HepG2 (cell line): ENCODE measurements around the gene APBB1. TPM values are rescaled to one million over a fixed set of nuclear protein-coding genes. Genes with fewer than 3 reads are reported as not detected.
A peak's percentile ranks its signal among the peaks of the same experiment; 100 is the strongest.

ENCODE experiments used
- ATAC-seq: fragments of 200-7000 bp; cut with Tn5 transposase; 3 replicates; pipeline ENCODE4 v1.9.1; 2020; ENCODE audit warnings: mild to moderate bottlenecking, moderate library complexity
- BruUV-seq: library from RNA; stranded (reverse); fragments of 400-500 nt; replicated peaks from 2 replicates; lab custom pipeline; 2021; lab: Mats Ljungman, UMichigan
- CTCF ChIA-PET: fragments of 300-600 bp; formaldehyde crosslinking; extraction: SDS; loops from one replicate; lab custom pipeline; 2021; ENCODE audit warnings: low total read pairs, inconsistent platforms, low intra/inter-chr PET ratio; lab: Yijun Ruan, JAX
- POLR2A ChIA-PET: fragments of 350-600 bp; sonication (Branson Sonifier 250); formaldehyde crosslinking; loops from one replicate; lab custom pipeline; 2020; ENCODE audit warnings: antibody characterized with exemption, inconsistent platforms; lab: Yijun Ruan, JAX
- DNase-seq: peaks from one replicate; pipeline ENCODE4 v3.0.0-alpha.2; 2015; ENCODE audit warnings: low spot score
- FAIRE-seq: peaks from 3 replicates; lab custom pipeline; 2011; peaks lifted over from hg19 to GRCh38; lab: Jason Lieb, UNC
- H2AFZ ChIP-seq: one replicate; pipeline ENCODE4 v1.6.1; 2011; ENCODE audit warnings: low read length, inconsistent platforms
- H3K27ac ChIP-seq: fragments of 300-600 bp; 3 replicates; pipeline ENCODE4 v1.8.0; 2011; ENCODE audit warnings: mixed run types, mild to moderate bottlenecking, mixed read lengths, low read length, inconsistent platforms; ENCODE audit not compliant: insufficient read depth; ENCODE audit errors: extremely low read length
- H3K27me3 ChIP-seq, 2 experiments: fragments of 200-600 bp in 1 of 2; 2 replicates in 1 of 2; 3 replicates in 1 of 2; pipeline versions ENCODE4 v1.6.0 to v1.8.0; 2011; ENCODE audit warnings: low read length in 2 of 2, mild to moderate bottlenecking in 2 of 2, moderate library complexity in 2 of 2, inconsistent platforms in 1 of 2; ENCODE audit not compliant: insufficient read depth in 2 of 2, control insufficient read depth in 1 of 2
- H3K36me3 ChIP-seq, 2 experiments: fragments of 200-600 bp in 1 of 2; replicated peaks in 1 of 2; 2 replicates in 1 of 2; 3 replicates in 1 of 2; pipeline versions ENCODE4 v1.5.1 to v1.8.0; 2011; ENCODE audit warnings: low read length in 2 of 2, inconsistent platforms in 1 of 2; ENCODE audit not compliant: insufficient read depth in 2 of 2, control insufficient read depth in 1 of 2
- H3K4me1 ChIP-seq: 2 replicates; pipeline ENCODE4 v1.5.1; 2012; ENCODE audit warnings: low read length, inconsistent platforms; ENCODE audit not compliant: insufficient read depth
- H3K4me2 ChIP-seq: 2 replicates; pipeline ENCODE4 v1.6.0; 2011; ENCODE audit warnings: low read depth, low read length, inconsistent platforms
- H3K4me3 ChIP-seq, 3 experiments: fragments of 200-600 bp in 1 of 3; sonication (generic), shearing (Covaris generic) in 1 of 3; replicated peaks in 1 of 3; 2 replicates each; pipeline ENCODE4 v1.5.1; 2011 to 2016; ENCODE audit warnings: low read length in 3 of 3, inconsistent platforms in 2 of 3, low read depth in 2 of 3, mild to moderate bottlenecking in 2 of 3, control low read depth in 1 of 3, mixed read lengths in 1 of 3; ENCODE audit not compliant: insufficient read depth in 1 of 3
- H3K79me2 ChIP-seq: one replicate; pipeline ENCODE4 v1.6.1; 2011; ENCODE audit warnings: low read length, inconsistent platforms; ENCODE audit not compliant: insufficient read depth
- H3K9ac ChIP-seq: 2 replicates; pipeline ENCODE4 v1.6.0; 2011; ENCODE audit warnings: mild to moderate bottlenecking, low read depth, low read length, inconsistent platforms; ENCODE audit not compliant: insufficient read depth
- H3K9me3 ChIP-seq: 2 replicates; pipeline ENCODE4 v1.5.1; 2012; ENCODE audit warnings: mild to moderate bottlenecking, low read length
- H4K20me1 ChIP-seq: 2 replicates; pipeline ENCODE4 v1.6.0; 2011; ENCODE audit warnings: inconsistent platforms, mild to moderate bottlenecking, low read length, moderate library complexity; ENCODE audit not compliant: insufficient read depth
- ETV5 ChIP-seq: IDR thresholded peaks from 2 replicates; pipeline ENCODE4 v1.6.1; 2018; ENCODE audit warnings: missing biosample characterization, missing genetic modification reagents, inconsistent platforms, borderline replicate concordance
- FOXA1 ChIP-seq, 2 experiments: fragments of 450-650 bp in 1 of 2; sonication (generic) in 1 of 2; formaldehyde crosslinking in 1 of 2; IDR thresholded peaks; 2 replicates each; pipeline versions ENCODE4 v1.4.0 to v1.6.1; 2016 to 2020; ENCODE audit warnings: missing genetic modification reagents in 1 of 2
- GABPB1 ChIP-seq: IDR thresholded peaks from 2 replicates; pipeline ENCODE4 v1.6.1; 2016; ENCODE audit warnings: mild to moderate bottlenecking, missing genetic modification reagents, moderate library complexity, missing compliant biosample characterization
- HDAC1 ChIP-seq: sonication (generic); formaldehyde crosslinking; IDR thresholded peaks from 2 replicates; pipeline ENCODE4 v1.5.1; 2020; ENCODE audit warnings: mild to moderate bottlenecking, missing genetic modification reagents
- HNF4G ChIP-seq, 2 experiments: sonication (generic) in 1 of 2; formaldehyde crosslinking in 1 of 2; IDR thresholded peaks; 2 replicates each; pipeline versions ENCODE4 v1.4.0 to v1.6.1; 2011 to 2020; ENCODE audit warnings: borderline replicate concordance in 2 of 2, low read depth in 2 of 2, mild to moderate bottlenecking in 2 of 2, low read length in 1 of 2, missing genetic modification reagents in 1 of 2, moderate library complexity in 1 of 2
- MAZ ChIP-seq, 2 experiments: sonication (generic) in 1 of 2; formaldehyde crosslinking in 1 of 2; IDR thresholded peaks; 2 replicates each; pipeline versions ENCODE4 v1.5.0 to v1.6.1; 2012 to 2020; ENCODE audit warnings: low read depth in 2 of 2, mild to moderate bottlenecking in 2 of 2, borderline replicate concordance in 1 of 2, improper control_type of control experiment in 1 of 2, low read length in 1 of 2, missing genetic modification reagents in 1 of 2, moderate library complexity in 1 of 2
- MED1 ChIP-seq: sonication (generic); formaldehyde crosslinking; IDR thresholded peaks from 2 replicates; pipeline ENCODE4 v1.4.0; 2020; ENCODE audit warnings: missing genetic modification reagents
- MEF2D ChIP-seq: sonication (generic); formaldehyde crosslinking; IDR thresholded peaks from 2 replicates; pipeline ENCODE4 v1.5.1; 2020; ENCODE audit warnings: mild to moderate bottlenecking, missing genetic modification reagents
- MIER2 ChIP-seq: IDR thresholded peaks from 2 replicates; pipeline ENCODE4 v1.6.1; 2016; ENCODE audit warnings: missing biosample characterization, missing genetic modification reagents
- MIER3 ChIP-seq: IDR thresholded peaks from 2 replicates; pipeline ENCODE4 v1.6.1; 2016; ENCODE audit warnings: missing compliant biosample characterization, borderline replicate concordance
- NFE2 ChIP-seq: sonication (generic); formaldehyde crosslinking; IDR thresholded peaks from 2 replicates; pipeline ENCODE4 v1.4.0; 2020; ENCODE audit warnings: missing genetic modification reagents
- NR2F2 ChIP-seq: IDR thresholded peaks from 2 replicates; pipeline ENCODE4 v1.6.1; 2012; ENCODE audit warnings: low read depth, inconsistent platforms, borderline replicate concordance
- PAF1 ChIP-seq: IDR thresholded peaks from 2 replicates; pipeline ENCODE4 v1.6.1; 2016; ENCODE audit warnings: missing genetic modification reagents, missing compliant biosample characterization
- RAD21 ChIP-seq: fragments of 450-650 bp; formaldehyde crosslinking; IDR thresholded peaks from 2 replicates; pipeline ENCODE4 v1.5.0; 2020; ENCODE audit warnings: mild to moderate bottlenecking
- SOX6 ChIP-seq, 2 experiments: fragments of 450-650 bp in 1 of 2; sonication (generic) in 1 of 2; formaldehyde crosslinking in 1 of 2; IDR thresholded peaks; 2 replicates each; pipeline versions ENCODE4 v1.4.0 to v1.6.1; 2017 to 2020; ENCODE audit warnings: antibody characterized with exemption in 1 of 2, mild to moderate bottlenecking in 1 of 2, missing genetic modification reagents in 1 of 2
- STAG1 ChIP-seq: sonication (generic); formaldehyde crosslinking; IDR thresholded peaks from 2 replicates; pipeline ENCODE4 v1.4.0; 2020; ENCODE audit warnings: missing genetic modification reagents
- TFAP4 ChIP-seq: sonication (generic); IDR thresholded peaks from 2 replicates; pipeline ENCODE4 v1.6.1; 2016; ENCODE audit warnings: low read depth, borderline replicate concordance
- THAP11 ChIP-seq: IDR thresholded peaks from 2 replicates; pipeline ENCODE4 v1.6.1; 2016; ENCODE audit warnings: missing biosample characterization, missing genetic modification reagents
- ZBTB7B ChIP-seq: sonication (generic); formaldehyde crosslinking; IDR thresholded peaks from 2 replicates; pipeline ENCODE4 v1.4.0; 2020; ENCODE audit warnings: missing genetic modification reagents
- ZEB1 ChIP-seq: IDR thresholded peaks from 2 replicates; pipeline ENCODE4 v1.6.1; 2012; ENCODE audit warnings: mild to moderate bottlenecking, low read depth, inconsistent platforms; ENCODE audit not compliant: insufficient replicate concordance
- ZSCAN25 ChIP-seq: sonication (generic); formaldehyde crosslinking; IDR thresholded peaks from 2 replicates; pipeline ENCODE4 v1.8.0; 2022; ENCODE audit warnings: mild to moderate bottlenecking, missing genetic modification reagents
- WGBS: methylation state at CpG from one replicate; pipeline ENCODE4 v1.1.6; 2017; ENCODE audit warnings: low lambda C conversion rate; 5-methylcytosine and 5-hydroxymethylcytosine counted together
- in situ Hi-C: cut with HindIII; loops from 2 replicates; pipeline ENCODE4 v1.10.0; 2017; ENCODE audit warnings: low pct_unique_long_range_greater_than_20kb; ENCODE audit not compliant: extremely low pct_ligation_motif_present
- intact Hi-C: fragments of 100-400 bp; cut with micrococcal nuclease; formaldehyde crosslinking; loops from one replicate; pipeline ENCODE4 v1.10.0; 2022; ENCODE audit not compliant: unreplicated experiment
- polyA plus RNA-seq, 8 experiments: library from polyadenylated mRNA; depleted of rRNA in 3 of 8; stranded (reverse) in 7 of 8; unstranded in 1 of 8; fragments of >200 nt; fragmentation: Illumina TruSeq in 4 of 8; extraction: Trizol in 4 of 8; gene quantifications; 2 replicates each; pipeline versions ENCODE4 v1.2.1 to v1.2.3, GENCODE V29; 2011 to 2016; ENCODE audit warnings: low read depth in 4 of 8, missing spikeins in 1 of 8, mixed read lengths in 1 of 8; ENCODE audit not compliant: insufficient read depth in 1 of 8
- total RNA-seq, 5 experiments: library from RNA; depleted of rRNA; stranded (reverse); fragments of >200 nt; fragmentation: Illumina TruSeq; extraction: Trizol; gene quantifications; 2 replicates each; pipeline ENCODE4 v1.2.3, GENCODE V29; 2016; ENCODE audit warnings: low read depth in 1 of 5

APBB1 gene
- total and polyA plus RNA-seq, 2 of the 13 experiments (the other 11 are each of a cell fraction or from before 2014, with no cell fraction given) = 1.7 to 3.5 TPM

GRCh38 chr11:6353367-6353987 lies 65.4 kb downstream of the APBB1 start:
- DNase-seq (peak; percentile 94), ATAC-seq (peak; percentile 96), FAIRE-seq (peak; percentile 99)
- Histone ChIP-seq H3K9me3 (no peaks in the 10 kb centered on the region), H3K4me1 (peaks cover 22% of the 10 kb centered on the region), H3K27ac (no peak overlapping the region), H4K20me1 (no peaks in the 10 kb centered on the region), H3K27me3 (no peaks in the 10 kb centered on the region), H3K4me2 (no peak overlapping the region), H3K36me3 (no peaks in the 10 kb centered on the region), H3K4me3 (no peak overlapping the region), H3K9ac (no peak overlapping the region), H2AFZ (no peak overlapping the region), H3K79me2 (no peaks in the 10 kb centered on the region)
- POLR2A ChIA-PET = no interaction called here
- BruUV-seq = no TSS peak
- CTCF ChIA-PET = interaction anchor here (0.7 to 2.7 kb wide), 7 partner anchors 9 to 753 kb away, joined by 4 to 32 read pairs (median 6); no protein-coding TSS in a partner anchor
- 0% methylated on average over 5 of the region's 5 CpGs for WGBS
- in situ Hi-C loops = loop anchor here (5.0 kb wide), 1 partner anchor 101 kb away; no protein-coding TSS in a partner anchor
- intact Hi-C loops = loop anchor here (1.0 to 10.0 kb wide), 4 partner anchors 56 to 879 kb away; no protein-coding TSS in a partner anchor
- TF ChIP-seq MED1 (CRISPR knock-in tag) = peak; percentile 38; the same call in 1 of the 2 replicates
- peak; percentile 83 for TF ChIP-seq STAG1 (CRISPR knock-in tag)
- peak; percentile 29; the same call in 1 of the 2 replicates for TF ChIP-seq GABPB1 (CRISPR knock-in tag)
- TF ChIP-seq MAZ (IDR thresholded peaks at IDR 0.05; ENCODE audit: borderline replicate concordance, low read depth, low read length) = no peak
- peak; percentile 55; the same call in 1 of the 2 replicates for TF ChIP-seq MAZ (CRISPR knock-in tag; IDR thresholded peaks at IDR 0.05; ENCODE audit: low read depth)
- 0 out of 2 replicates have a peak, but pooled peaks have one; percentile 21 for TF ChIP-seq MEF2D (CRISPR knock-in tag)
- TF ChIP-seq MIER2 (CRISPR knock-in tag) = peak; percentile 83
- TF ChIP-seq ZSCAN25 (CRISPR knock-in tag) = 0 out of 2 replicates have a peak, but pooled peaks have one; percentile 47
- TF ChIP-seq SOX6 (IDR thresholded peaks at IDR 0.05) = no peak
- TF ChIP-seq SOX6 (CRISPR knock-in tag; IDR thresholded peaks at IDR 0.05) = peak; percentile 58
- peak; percentile 54 for TF ChIP-seq HDAC1 (CRISPR knock-in tag)
- TF ChIP-seq ETV5 (CRISPR knock-in tag) = peak; percentile 64; the same call in 1 of the 2 replicates
- TF ChIP-seq PAF1 (CRISPR knock-in tag) = no peak
- no peak for TF ChIP-seq NFE2 (CRISPR knock-in tag)
- TF ChIP-seq NR2F2 = peak; percentile 34; the same call in 1 of the 2 replicates
- peak; percentile 81 for TF ChIP-seq TFAP4
- TF ChIP-seq FOXA1 (IDR thresholded peaks at IDR 0.05) = no peak
- 0 out of 2 replicates have a peak, but pooled peaks have one; percentile 9 for TF ChIP-seq FOXA1 (CRISPR knock-in tag; IDR thresholded peaks at IDR 0.05)
- TF ChIP-seq ZEB1 = peak; percentile 95
- TF ChIP-seq THAP11 (CRISPR knock-in tag) = 0 out of 2 replicates have a peak, but pooled peaks have one; percentile 39
- peak; percentile 56; the same call in 1 of the 2 replicates for TF ChIP-seq MIER3 (CRISPR knock-in tag)
- peak; percentile 89 for TF ChIP-seq ZBTB7B (CRISPR knock-in tag)
- peak; percentile 90 for TF ChIP-seq RAD21 (CRISPR knock-in tag)
- TF ChIP-seq HNF4G (IDR thresholded peaks at IDR 0.05; ENCODE audit: borderline replicate concordance, low read depth, low read length) = peak; percentile 93
- peak; percentile 63; the same call in 1 of the 2 replicates for TF ChIP-seq HNF4G (CRISPR knock-in tag; IDR thresholded peaks at IDR 0.05; ENCODE audit: borderline replicate concordance, low read depth)
